Neural progenitor cell (in vitro differentiated cells): Measurements from ENCODE around the gene ADAMTS5. TPM values are rescaled to one million over a fixed set of nuclear protein-coding genes. Genes with fewer than 3 reads are reported as not detected.

ENCODE experiments used
- DNase-seq: peaks from one replicate; pipeline ENCODE4 v3.0.0-alpha.2; 2016; ENCODE audit warnings: low spot score
- H2AFZ ChIP-seq: fragments of 200-600 bp; sonication (generic); replicated peaks from 2 replicates; pipeline ENCODE4 v1.6.1; 2016; ENCODE audit warnings: antibody characterized with exemption
- H3F3A ChIP-seq: fragments of 200-600 bp; sonication (generic); 2 replicates; pipeline ENCODE4 v1.6.1; 2016; ENCODE audit warnings: antibody characterized with exemption, low read depth
- H3K27ac ChIP-seq: fragments of 200-600 bp; sonication (generic); 2 replicates; pipeline ENCODE4 v1.5.1; 2016; ENCODE audit warnings: mild to moderate bottlenecking
- H3K27me3 ChIP-seq: fragments of 200-600 bp; sonication (generic); 2 replicates; pipeline ENCODE4 v1.6.1; 2016; ENCODE audit warnings: mild to moderate bottlenecking, moderate library complexity
- H3K36me3 ChIP-seq: fragments of 200-600 bp; sonication (generic); 2 replicates; pipeline ENCODE4 v1.5.1; 2016
- H3K4me1 ChIP-seq: fragments of 200-600 bp; sonication (generic); 2 replicates; pipeline ENCODE4 v1.6.1; 2016; ENCODE audit warnings: mixed run types
- H3K4me2 ChIP-seq: fragments of 200-600 bp; sonication (generic); 2 replicates; pipeline ENCODE4 v1.6.1; 2016
- H3K4me3 ChIP-seq: fragments of 200-600 bp; sonication (generic); 2 replicates; pipeline ENCODE4 v1.5.1; 2016
- H3K79me2 ChIP-seq: fragments of 200-600 bp; sonication (generic); 2 replicates; pipeline ENCODE4 v1.6.1; 2016; ENCODE audit warnings: low read depth
- H3K9ac ChIP-seq: fragments of 200-600 bp; sonication (generic); 2 replicates; pipeline ENCODE4 v1.6.1; 2016
- H3K9me3 ChIP-seq: fragments of 200-600 bp; sonication (generic); 2 replicates; pipeline ENCODE4 v1.5.1; 2016; ENCODE audit warnings: low read depth
- H4K20me1 ChIP-seq: fragments of 200-600 bp; sonication (generic); 2 replicates; pipeline ENCODE4 v1.6.1; 2016; ENCODE audit warnings: low read depth
- H3K27ac Mint-ChIP-seq: 3 replicates; pipeline ENCODE4 v1.8.0; 2021; ENCODE audit warnings: mixed read lengths
- H3K27me3 Mint-ChIP-seq: 2 replicates; pipeline ENCODE4 v1.8.0; 2022; ENCODE audit warnings: low read depth, mild to moderate bottlenecking, inconsistent platforms, moderate library complexity, mixed read lengths; ENCODE audit not compliant: insufficient read depth
- H3K36me3 Mint-ChIP-seq: 3 replicates; pipeline ENCODE4 v1.8.0; 2021; ENCODE audit warnings: mixed read lengths
- H3K4me1 Mint-ChIP-seq: 3 replicates; pipeline ENCODE4 v1.8.0; 2021; ENCODE audit warnings: mixed read lengths
- H3K4me3 Mint-ChIP-seq: 3 replicates; pipeline ENCODE4 v1.8.0; 2021; ENCODE audit warnings: mild to moderate bottlenecking, moderate library complexity, mixed read lengths
- H3K9me3 Mint-ChIP-seq: 3 replicates; pipeline ENCODE4 v1.8.0; 2020; ENCODE audit warnings: mixed read lengths
- CTCF ChIP-seq: fragments of 200-600 bp; sonication (generic); IDR thresholded peaks from 2 replicates; pipeline ENCODE4 v1.5.1; 2017; ENCODE audit warnings: antibody characterized with exemption, mild to moderate bottlenecking
- EZH2 ChIP-seq: fragments of 200-600 bp; sonication (generic); IDR thresholded peaks from 2 replicates; pipeline ENCODE4 v1.6.1; 2017; ENCODE audit warnings: antibody characterized with exemption, mild to moderate bottlenecking, moderate library complexity
- EZH2phosphoT487 ChIP-seq: fragments of 200-600 bp; sonication (generic); IDR thresholded peaks from 2 replicates; pipeline ENCODE4 v1.6.1; 2017; ENCODE audit warnings: antibody characterized with exemption
- total RNA-seq: library from RNA; depleted of rRNA; stranded (reverse); fragments of >200 nt; gene quantifications from 2 replicates; pipeline ENCODE4 v1.2.3, GENCODE V29; 2015; ENCODE audit warnings: low replicate concordance

The ADAMTS5 gene
- total RNA-seq, 1 donor from 2014 or later: not detected

- Histone ChIP-seq H3K9me3 (no peaks in the 10 kb centered on the region), H4K20me1 (no peaks in the 10 kb centered on the region), H3F3A (peaks cover 5% of the 10 kb centered on the region), H3K4me3 (no peak overlapping the region), H3K79me2 (no peaks in the 10 kb centered on the region), H3K27ac (no peak overlapping the region), H3K27me3 (no peaks in the 10 kb centered on the region), H3K9ac (no peak overlapping the region), H2AFZ (no peak overlapping the region), H3K4me2 (no peak overlapping the region), H3K4me1 (peaks cover 21% of the 10 kb centered on the region), H3K36me3 (no peaks in the 10 kb centered on the region)
- H3K36me3 Mint-ChIP-seq: no peaks in the 10 kb centered on the region
- H3K4me3 Mint-ChIP-seq: no peak overlapping the region
- DNase-seq: peak; percentile 79
- H3K9me3 Mint-ChIP-seq: peaks cover 8% of the 10 kb centered on the region
- H3K27ac Mint-ChIP-seq: peak overlapping the region; percentile 50
- TF ChIP-seq EZH2phosphoT487: no peak
- TF ChIP-seq CTCF: peak; percentile 58
- H3K4me1 Mint-ChIP-seq: peaks cover 9% of the 10 kb centered on the region
- peaks cover 2% of the 10 kb centered on the region for H3K27me3 Mint-ChIP-seq
Observed at GRCh38 chr21:26909972-26910371, 56.9 kb downstream of the ADAMTS5 start.

GRCh38 chr21:26900980-26901379 is 65.9 kb downstream of the ADAMTS5 start:
- Histone ChIP-seq H4K20me1 (no peaks in the 10 kb centered on the region), H3K4me1 (no peaks in the 10 kb centered on the region), H3K36me3 (no peaks in the 10 kb centered on the region), H2AFZ (no peak overlapping the region), H3K9me3 (no peaks in the 10 kb centered on the region), H3K27me3 (no peaks in the 10 kb centered on the region), H3F3A (no peaks in the 10 kb centered on the region), H3K27ac (no peak overlapping the region), H3K4me3 (no peak overlapping the region), H3K4me2 (no peak overlapping the region), H3K9ac (no peak overlapping the region), H3K79me2 (no peaks in the 10 kb centered on the region)
- Mint-ChIP-seq H3K9me3 (no peaks in the 10 kb centered on the region), H3K36me3 (no peaks in the 10 kb centered on the region), H3K27ac (no peak overlapping the region), H3K27me3 (no peaks in the 10 kb centered on the region), H3K4me3 (no peak overlapping the region), H3K4me1 (no peaks in the 10 kb centered on the region)
- TF ChIP-seq EZH2phosphoT487 (no peak), CTCF (no peak), EZH2 (no peak)
- DNase-seq: no peak

GRCh38 chr21:26892151-26892550 is 74.7 kb downstream of the ADAMTS5 start:
- H3K27ac Mint-ChIP-seq: no peak overlapping the region
- H3K9me3 Mint-ChIP-seq: no peaks in the 10 kb centered on the region
- Histone ChIP-seq H3K4me1 (no peaks in the 10 kb centered on the region), H4K20me1 (no peaks in the 10 kb centered on the region), H3K36me3 (no peaks in the 10 kb centered on the region), H3K27ac (no peak overlapping the region), H3K9me3 (no peaks in the 10 kb centered on the region), H3K4me3 (no peak overlapping the region), H3K4me2 (no peak overlapping the region), H2AFZ (no peak overlapping the region), H3K27me3 (no peaks in the 10 kb centered on the region), H3K79me2 (no peaks in the 10 kb centered on the region), H3K9ac (no peak overlapping the region), H3F3A (no peaks in the 10 kb centered on the region)
- no peak overlapping the region for H3K4me3 Mint-ChIP-seq
- TF ChIP-seq EZH2 (no peak), CTCF (no peak), EZH2phosphoT487 (no peak)
- DNase-seq: no peak
- no peaks in the 10 kb centered on the region for H3K27me3 Mint-ChIP-seq
- H3K4me1 Mint-ChIP-seq: no peaks in the 10 kb centered on the region
- H3K36me3 Mint-ChIP-seq: no peaks in the 10 kb centered on the region

GRCh38 chr21:26888931-26889330 is 78.0 kb downstream of the ADAMTS5 start:
- Mint-ChIP-seq H3K36me3 (no peaks in the 10 kb centered on the region), H3K27me3 (no peaks in the 10 kb centered on the region), H3K4me3 (no peak overlapping the region), H3K4me1 (no peaks in the 10 kb centered on the region), H3K27ac (no peak overlapping the region), H3K9me3 (no peaks in the 10 kb centered on the region)
- no peak overlapping the region for H3K4me2 ChIP-seq
- H3K9ac ChIP-seq: no peak overlapping the region
- DNase-seq: no peak
- TF ChIP-seq CTCF (no peak), EZH2phosphoT487 (no peak), EZH2 (no peak)
- no peaks in the 10 kb centered on the region for H3K79me2 ChIP-seq
- H3F3A ChIP-seq: no peaks in the 10 kb centered on the region
- no peaks in the 10 kb centered on the region for H3K9me3 ChIP-seq
- no peak overlapping the region for H3K4me3 ChIP-seq
- H3K27ac ChIP-seq: no peak overlapping the region
- H3K27me3 ChIP-seq: no peaks in the 10 kb centered on the region
- no peaks in the 10 kb centered on the region for H3K4me1 ChIP-seq
- no peaks in the 10 kb centered on the region for H3K36me3 ChIP-seq
- H4K20me1 ChIP-seq: no peaks in the 10 kb centered on the region
- H2AFZ ChIP-seq: no peak overlapping the region
